NCI-H526 treated with DMSO at 0.1 percent for 48 hours (cell line): ENCODE data around the gene COL24A1.
"Not testable (repeated sequence)": the region's sequence is repeated elsewhere in the genome, so short reads cannot be mapped to it uniquely, and the experiment has no call there.

Source experiments
- DNase-seq: peaks from one replicate; lab custom pipeline; 2025; lab: John Stamatoyannopoulos, UW

The COL24A1 gene

GRCh38 chr1:85801520-85801919, 355.1 kb downstream of the COL24A1 start:
- no peak for DNase-seq

- DNase-seq: no peak
Measured at GRCh38 chr1:85799737-85800136, 356.8 kb downstream of the COL24A1 start.

GRCh38 chr1:85798419-85798818, 358.2 kb downstream of the COL24A1 start:
- no peak for DNase-seq

GRCh38 chr1:85777021-85777420, 379.6 kb downstream of the COL24A1 start:
- DNase-seq: not testable (repeated sequence)

GRCh38 chr1:85762804-85763203, 393.8 kb downstream of the COL24A1 start:
- no peak for DNase-seq

GRCh38 chr1:85756864-85757263, 399.7 kb downstream of the COL24A1 start:
- no peak for DNase-seq

GRCh38 chr1:85748120-85748519, 408.5 kb downstream of the COL24A1 start:
- no peak for DNase-seq

- no peak for DNase-seq
Measured at GRCh38 chr1:85746777-85747176, 409.8 kb downstream of the COL24A1 start.

GRCh38 chr1:85743814-85744213, 412.8 kb downstream of the COL24A1 start:
- DNase-seq: no peak

GRCh38 chr1:85734931-85735330, 421.6 kb downstream of the COL24A1 start:
- DNase-seq: no peak

GRCh38 chr1:85718678-85719340, 437.8 kb downstream of the COL24A1 start:
- DNase-seq: no peak

GRCh38 chr1:85714418-85715114, 442.0 kb downstream of the COL24A1 start:
- not testable (repeated sequence) for DNase-seq

GRCh38 chr1:85708829-85709227, 447.7 kb downstream of the COL24A1 start:
- peak; percentile 47 for DNase-seq

GRCh38 chr1:85707990-85708828, 448.4 kb downstream of the COL24A1 start, which contains the start of gene ZNHIT6:
TSS of gene ZNHIT6 (minus strand) at chr1:85708433. CDS start at chr1:85708284, 149 bp downstream.
- peak; percentile 89 for DNase-seq

GRCh38 chr1:85707267-85707989, 449.1 kb downstream of the COL24A1 start:
- DNase-seq: no peak

- no peak for DNase-seq
Measured at GRCh38 chr1:85705940-85706339, 450.6 kb downstream of the COL24A1 start.

GRCh38 chr1:85700422-85700821, 456.1 kb downstream of the COL24A1 start:
- DNase-seq: no peak

- DNase-seq: no peak
Measured at GRCh38 chr1:85697895-85698294, 458.7 kb downstream of the COL24A1 start.

- no peak for DNase-seq
Measured at GRCh38 chr1:85692730-85693314, 463.8 kb downstream of the COL24A1 start.

GRCh38 chr1:85689775-85690404, 466.7 kb downstream of the COL24A1 start:
- no peak for DNase-seq
